Chondrocyte (in vitro differentiated cells): ENCODE data around the gene TPCN1. TPM values are rescaled to one million over a fixed set of nuclear protein-coding genes. Genes with fewer than 3 reads are reported as not detected.

Experiments used
- DNase-seq: peaks from one replicate; pipeline ENCODE4 v3.0.0; 2021; ENCODE audit warnings: mixed read lengths, low spot score
- H3K27ac Mint-ChIP-seq: one replicate; pipeline ENCODE4 v1.8.0; 2021; ENCODE audit warnings: mild to moderate bottlenecking, moderate library complexity, mixed read lengths; ENCODE audit not compliant: unreplicated experiment
- H3K27me3 Mint-ChIP-seq: 2 replicates; pipeline ENCODE4 v1.8.0; 2021; ENCODE audit warnings: low read depth, mixed read lengths
- H3K36me3 Mint-ChIP-seq: 2 replicates; pipeline ENCODE4 v1.8.0; 2021; ENCODE audit warnings: low read depth, mixed read lengths
- H3K4me1 Mint-ChIP-seq: 2 replicates; pipeline ENCODE4 v1.8.0; 2021; ENCODE audit warnings: low read depth, mild to moderate bottlenecking, mixed read lengths
- H3K4me3 Mint-ChIP-seq: one replicate; pipeline ENCODE4 v1.8.0; 2021; ENCODE audit warnings: mild to moderate bottlenecking, moderate library complexity, mixed read lengths; ENCODE audit not compliant: unreplicated experiment
- H3K9me3 Mint-ChIP-seq: 2 replicates; pipeline ENCODE4 v1.8.0; 2021; ENCODE audit warnings: low read depth, mixed read lengths
- microRNA-seq: library from miRNA; unstranded; fragments of <30 nt; microRNA quantifications from one replicate; pipeline ENCODE4 v1.2.0, GENCODE V29; 2020; ENCODE audit warnings: borderline number of aligned reads
- total RNA-seq: library from RNA; stranded (reverse); gene quantifications from 3 replicates; pipeline ENCODE4 v1.2.1, GENCODE V29; 2021
- TF ChIP-seq, protein P1 (sequence below): fragments of 200-600 bp; sonication (generic); IDR thresholded peaks from 2 replicates; pipeline ENCODE4 v1.5.0; 2021; ENCODE audit warnings: antibody characterized with exemption, mild to moderate bottlenecking, moderate library complexity

Gene TPCN1
- total RNA-seq, 1 donor from 2014 or later: 35.9 TPM

GRCh38 chr12:113345318-113345717 lies 124.1 kb downstream of the TPCN1 start:
- DNase-seq: no peak
- Mint-ChIP-seq H3K9me3 (no peaks in the 10 kb centered on the region), H3K4me1 (no peaks in the 10 kb centered on the region), H3K27ac (no peak overlapping the region), H3K36me3 (no peaks in the 10 kb centered on the region), H3K4me3 (no peak overlapping the region), H3K27me3 (peaks cover 3% of the 10 kb centered on the region)
- TF ChIP-seq, protein P1, sequence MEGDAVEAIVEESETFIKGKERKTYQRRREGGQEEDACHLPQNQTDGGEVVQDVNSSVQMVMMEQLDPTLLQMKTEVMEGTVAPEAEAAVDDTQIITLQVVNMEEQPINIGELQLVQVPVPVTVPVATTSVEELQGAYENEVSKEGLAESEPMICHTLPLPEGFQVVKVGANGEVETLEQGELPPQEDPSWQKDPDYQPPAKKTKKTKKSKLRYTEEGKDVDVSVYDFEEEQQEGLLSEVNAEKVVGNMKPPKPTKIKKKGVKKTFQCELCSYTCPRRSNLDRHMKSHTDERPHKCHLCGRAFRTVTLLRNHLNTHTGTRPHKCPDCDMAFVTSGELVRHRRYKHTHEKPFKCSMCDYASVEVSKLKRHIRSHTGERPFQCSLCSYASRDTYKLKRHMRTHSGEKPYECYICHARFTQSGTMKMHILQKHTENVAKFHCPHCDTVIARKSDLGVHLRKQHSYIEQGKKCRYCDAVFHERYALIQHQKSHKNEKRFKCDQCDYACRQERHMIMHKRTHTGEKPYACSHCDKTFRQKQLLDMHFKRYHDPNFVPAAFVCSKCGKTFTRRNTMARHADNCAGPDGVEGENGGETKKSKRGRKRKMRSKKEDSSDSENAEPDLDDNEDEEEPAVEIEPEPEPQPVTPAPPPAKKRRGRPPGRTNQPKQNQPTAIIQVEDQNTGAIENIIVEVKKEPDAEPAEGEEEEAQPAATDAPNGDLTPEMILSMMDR: no peak

- Mint-ChIP-seq H3K4me3 (no peak overlapping the region), H3K4me1 (no peaks in the 10 kb centered on the region), H3K27me3 (peaks cover 5% of the 10 kb centered on the region), H3K27ac (no peak overlapping the region), H3K36me3 (no peaks in the 10 kb centered on the region), H3K9me3 (no peaks in the 10 kb centered on the region)
- DNase-seq: no peak
- TF ChIP-seq, protein P1: no peak
These were observed 125.1 kb downstream of the TPCN1 start for GRCh38 chr12:113346353-113346752.

DNA sequence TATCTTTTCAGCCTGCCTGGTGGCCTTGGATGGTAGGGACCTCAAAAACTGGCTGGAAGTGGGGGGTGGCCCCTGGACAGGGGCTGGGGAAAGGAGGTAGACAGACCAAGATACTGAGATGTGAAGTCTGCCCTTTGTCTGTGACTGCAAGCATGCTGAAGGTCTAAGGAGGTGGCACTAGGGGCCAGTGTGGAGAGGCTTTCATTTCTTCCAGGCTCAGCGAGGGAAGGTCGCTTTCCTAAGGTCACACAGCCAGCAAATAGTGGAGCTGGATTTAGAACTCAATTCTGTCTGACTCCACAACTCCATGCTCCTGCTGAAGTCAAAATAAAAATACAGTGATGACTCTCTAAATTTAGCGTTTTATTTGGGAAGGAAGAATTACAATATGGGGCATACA lies 125.8 kb downstream of the TPCN1 start:
- Mint-ChIP-seq H3K9me3 (no peaks in the 10 kb centered on the region), H3K27ac (no peak overlapping the region), H3K4me3 (no peak overlapping the region), H3K36me3 (no peaks in the 10 kb centered on the region), H3K27me3 (peaks cover 2% of the 10 kb centered on the region), H3K4me1 (no peaks in the 10 kb centered on the region)
- TF ChIP-seq, protein P1: no peak
- DNase-seq: no peak

GRCh38 chr12:113347892-113348291 lies 126.6 kb downstream of the TPCN1 start:
- peaks cover 6% of the 10 kb centered on the region for H3K27me3 Mint-ChIP-seq
- no peak overlapping the region for H3K27ac Mint-ChIP-seq
- H3K36me3 Mint-ChIP-seq: no peaks in the 10 kb centered on the region
- no peaks in the 10 kb centered on the region for H3K4me1 Mint-ChIP-seq
- no peaks in the 10 kb centered on the region for H3K9me3 Mint-ChIP-seq
- H3K4me3 Mint-ChIP-seq: no peak overlapping the region
- no peak for DNase-seq
- TF ChIP-seq, protein P1: no peak

Small RNAs within 50 kb of the gene (microRNA-seq; reads per million reads assigned to microRNA genes)
- gene MIR6762: not detected

Other genes with a start within 250 kb of the TPCN1 start
- 0.07 TPM in 1 of 3 replicates, not detected in the others for gene OAS2, start 242.9 kb upstream of the TPCN1 start, total RNA-seq
- gene DTX1, start 164.7 kb upstream of the TPCN1 start, total RNA-seq: not detected in 3 replicates
- gene RASAL1, start 85.7 kb upstream of the TPCN1 start, total RNA-seq: not detected in 3 replicates
- not detected in 3 replicates for gene CFAP73, start 71.7 kb upstream of the TPCN1 start, total RNA-seq
- 44.2 to 52.7 TPM (median 44.6 TPM) in 3 replicates for gene DDX54, start 36.0 kb upstream of the TPCN1 start, total RNA-seq
- 15.5 to 20.2 TPM (median 16.7 TPM) in 3 replicates for gene RITA1, start 35.7 kb upstream of the TPCN1 start, total RNA-seq
- gene SLC8B1, start 113.6 kb downstream of the TPCN1 start, total RNA-seq: 14.5 to 21.0 TPM (median 20.9 TPM) in 3 replicates
- 91.4 to 102 TPM (median 102 TPM) in 3 replicates for gene PLBD2, start 137.1 kb downstream of the TPCN1 start, total RNA-seq
- gene SDS, start 182.4 kb downstream of the TPCN1 start, total RNA-seq: not detected in 3 replicates
- gene SDSL, start 200.9 kb downstream of the TPCN1 start, total RNA-seq: 8.4 to 9.4 TPM (median 8.7 TPM) in 3 replicates